T-helper 1 cell treated with Interleukin-12 subunit alpha and Interleukin-12 subunit beta and Interleukin-4 antibody, amounts not matched to agents 30 μg/mL and 1 μg/mL, for 36 hours (primary cell): ENCODE results near the gene IQGAP1.

Experiments
- H3K27ac Mint-ChIP-seq: one replicate; pipeline ENCODE4 v1.8.0; 2021; ENCODE audit warnings: mild to moderate bottlenecking, mixed read lengths
- H3K27me3 Mint-ChIP-seq: one replicate; pipeline ENCODE4 v1.8.0; 2021; ENCODE audit warnings: low read depth, mixed read lengths
- H3K36me3 Mint-ChIP-seq: one replicate; pipeline ENCODE4 v1.8.0; 2021; ENCODE audit warnings: low read depth, mixed read lengths
- H3K4me1 Mint-ChIP-seq: one replicate; pipeline ENCODE4 v1.8.0; 2021; ENCODE audit warnings: low read depth, mixed read lengths
- H3K4me3 Mint-ChIP-seq: one replicate; pipeline ENCODE4 v1.8.0; 2021; ENCODE audit warnings: mild to moderate bottlenecking, moderate library complexity, mixed read lengths
- H3K9me3 Mint-ChIP-seq: one replicate; pipeline ENCODE4 v1.8.0; 2021; ENCODE audit warnings: mixed read lengths

IQGAP1 gene

DNA sequence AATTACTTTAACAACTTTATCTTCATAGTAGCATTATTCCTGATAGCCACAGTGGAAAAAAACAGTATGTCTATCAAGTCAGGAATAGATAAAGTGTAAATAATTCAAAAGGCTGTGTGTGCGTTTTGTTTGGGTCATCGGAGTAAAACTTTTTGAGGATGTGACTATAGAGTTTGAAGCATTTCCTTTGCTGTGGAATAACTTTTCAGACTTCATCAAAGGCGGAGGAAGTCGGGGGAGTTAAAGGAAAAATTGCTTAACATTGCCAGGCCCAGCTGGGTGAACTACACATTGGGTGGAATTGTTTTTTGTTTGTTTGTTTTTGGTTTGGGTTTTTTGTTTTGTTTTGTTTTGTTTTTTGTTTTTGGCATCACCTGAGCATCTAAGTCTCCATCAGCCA lies 71.3 kb downstream of the IQGAP1 start:
- H3K9me3 Mint-ChIP-seq = no peaks in the 10 kb centered on the region

GRCh38 chr15:90460142-90460824 lies 72.2 kb downstream of the IQGAP1 start:
- H3K36me3 Mint-ChIP-seq = peaks cover 63% of the 10 kb centered on the region
- H3K9me3 Mint-ChIP-seq = no peaks in the 10 kb centered on the region
- H3K4me1 Mint-ChIP-seq = peaks cover 18% of the 10 kb centered on the region
- H3K27me3 Mint-ChIP-seq = no peaks in the 10 kb centered on the region
- H3K4me3 Mint-ChIP-seq = no peak overlapping the region
- no peak overlapping the region for H3K27ac Mint-ChIP-seq

More for the DNA sequence above, 71.3 kb downstream of the IQGAP1 start:
- H3K27me3 Mint-ChIP-seq = no peaks in the 10 kb centered on the region
- peaks cover 18% of the 10 kb centered on the region for H3K4me1 Mint-ChIP-seq
- H3K36me3 Mint-ChIP-seq = peaks cover 62% of the 10 kb centered on the region
- no peak overlapping the region for H3K27ac Mint-ChIP-seq
- H3K4me3 Mint-ChIP-seq = no peak overlapping the region

DNA sequence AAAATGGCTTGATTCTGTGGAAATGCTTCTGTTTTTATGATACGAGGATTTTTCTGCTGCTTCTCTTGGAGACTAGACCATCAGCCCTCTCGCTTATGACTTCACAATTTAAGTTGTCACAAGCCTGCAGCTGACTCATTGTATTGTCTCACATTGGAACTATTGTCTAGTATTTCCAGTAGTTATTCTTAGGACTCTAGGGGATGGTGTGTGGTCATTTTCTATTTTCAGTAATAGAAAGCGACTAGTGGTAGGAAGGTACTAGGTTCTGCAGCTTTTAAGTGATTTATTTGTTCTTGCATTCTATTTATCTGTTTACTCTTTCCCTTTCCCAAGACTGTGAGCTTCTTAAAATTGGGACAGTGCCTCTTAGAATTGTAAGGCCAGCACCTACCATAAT lies 75.3 kb downstream of the IQGAP1 start:
- H3K9me3 Mint-ChIP-seq = no peaks in the 10 kb centered on the region
- H3K27ac Mint-ChIP-seq = no peak overlapping the region
- no peaks in the 10 kb centered on the region for H3K27me3 Mint-ChIP-seq
- H3K36me3 Mint-ChIP-seq = peaks cover 56% of the 10 kb centered on the region
- no peak overlapping the region for H3K4me3 Mint-ChIP-seq
- H3K4me1 Mint-ChIP-seq = peaks cover 15% of the 10 kb centered on the region

DNA sequence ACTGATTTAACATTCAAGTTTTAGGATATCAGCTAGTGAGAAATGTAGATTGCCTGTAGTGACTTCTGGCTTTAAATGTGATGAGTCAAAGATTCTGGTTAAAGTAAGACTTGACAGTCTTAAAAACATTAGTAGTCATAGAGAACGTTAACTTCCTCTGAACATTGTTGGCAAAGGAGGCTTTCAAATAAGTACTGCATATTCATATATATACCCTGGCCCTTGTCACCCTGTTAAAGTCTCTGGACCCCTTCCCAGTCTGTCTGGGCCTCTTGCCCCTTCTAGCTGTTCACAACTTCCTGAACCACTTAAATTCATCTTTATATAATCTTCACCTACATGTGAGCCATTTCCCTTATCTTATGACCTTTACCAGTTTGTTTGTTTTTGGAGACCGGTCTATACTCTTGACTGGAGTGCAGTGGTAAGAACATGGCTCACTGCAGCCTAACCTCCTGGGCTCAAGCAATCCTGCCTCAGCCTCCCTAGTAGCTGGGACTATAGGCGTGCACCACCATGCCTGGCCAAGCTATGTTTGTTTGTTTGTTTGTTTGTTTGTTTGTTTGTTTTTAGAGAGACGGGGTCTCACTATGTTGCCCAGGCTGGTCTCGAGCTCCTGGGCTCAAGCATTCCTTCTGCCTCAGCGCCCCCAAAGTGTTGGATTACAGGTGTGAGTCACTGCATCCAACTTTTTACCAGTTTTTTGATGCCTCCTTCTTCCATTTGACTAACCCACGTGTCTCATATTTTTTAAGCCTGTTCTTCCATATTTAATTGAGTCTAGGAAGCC lies 77.3 kb downstream of the IQGAP1 start:
- Mint-ChIP-seq H3K9me3 (no peaks in the 10 kb centered on the region), H3K27me3 (no peaks in the 10 kb centered on the region), H3K4me3 (no peak overlapping the region), H3K4me1 (peaks cover 15% of the 10 kb centered on the region), H3K36me3 (peaks cover 44% of the 10 kb centered on the region), H3K27ac (no peak overlapping the region)

DNA sequence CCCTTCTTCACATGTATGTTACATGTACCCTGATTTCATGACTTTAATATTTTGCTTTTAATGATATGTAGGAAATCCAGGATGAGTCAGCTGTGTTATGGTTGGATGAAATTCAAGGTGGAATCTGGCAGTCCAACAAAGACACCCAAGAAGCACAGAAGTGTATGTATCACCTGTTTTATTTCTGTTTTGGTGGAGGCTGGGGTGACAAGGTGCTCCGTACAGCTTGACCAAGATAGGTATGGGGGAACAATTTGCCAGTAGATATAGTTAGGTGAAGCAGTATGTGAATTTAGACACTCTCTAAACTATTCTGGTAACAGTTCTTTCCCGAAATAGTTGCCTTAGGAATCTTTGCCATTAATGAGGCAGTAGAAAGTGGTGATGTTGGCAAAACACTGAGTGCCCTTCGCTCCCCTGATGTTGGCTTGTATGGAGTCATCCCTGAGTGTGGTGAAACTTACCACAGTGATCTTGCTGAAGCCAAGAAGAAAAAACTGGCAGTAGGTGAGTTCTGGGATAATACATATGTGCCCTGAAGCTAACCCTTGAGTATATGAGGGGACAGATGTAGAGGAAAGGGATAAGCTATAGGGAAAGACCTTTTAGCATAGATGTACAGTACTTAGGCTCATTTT lies 78.0 kb downstream of the IQGAP1 start:
- no peaks in the 10 kb centered on the region for H3K27me3 Mint-ChIP-seq
- no peak overlapping the region for H3K4me3 Mint-ChIP-seq
- peaks cover 19% of the 10 kb centered on the region for H3K4me1 Mint-ChIP-seq
- no peaks in the 10 kb centered on the region for H3K9me3 Mint-ChIP-seq
- no peak overlapping the region for H3K27ac Mint-ChIP-seq
- peaks cover 45% of the 10 kb centered on the region for H3K36me3 Mint-ChIP-seq

- H3K4me3 Mint-ChIP-seq = no peak overlapping the region
- no peaks in the 10 kb centered on the region for H3K9me3 Mint-ChIP-seq
- peaks cover 49% of the 10 kb centered on the region for H3K36me3 Mint-ChIP-seq
- no peaks in the 10 kb centered on the region for H3K27me3 Mint-ChIP-seq
- no peak overlapping the region for H3K27ac Mint-ChIP-seq
- peaks cover 17% of the 10 kb centered on the region for H3K4me1 Mint-ChIP-seq
Observed at GRCh38 chr15:90469723-90470122, 81.7 kb downstream of the IQGAP1 start.

- H3K4me1 Mint-ChIP-seq = peaks cover 17% of the 10 kb centered on the region
- no peaks in the 10 kb centered on the region for H3K9me3 Mint-ChIP-seq
- no peaks in the 10 kb centered on the region for H3K27me3 Mint-ChIP-seq
- peak overlapping the region; percentile 35 for H3K27ac Mint-ChIP-seq
- H3K4me3 Mint-ChIP-seq = no peak overlapping the region
- peaks cover 43% of the 10 kb centered on the region for H3K36me3 Mint-ChIP-seq
Observed at GRCh38 chr15:90470453-90470852, 82.4 kb downstream of the IQGAP1 start.

- peak overlapping the region; percentile 35 for H3K27ac Mint-ChIP-seq
- H3K4me1 Mint-ChIP-seq = peaks cover 17% of the 10 kb centered on the region
- H3K27me3 Mint-ChIP-seq = no peaks in the 10 kb centered on the region
- no peaks in the 10 kb centered on the region for H3K9me3 Mint-ChIP-seq
- H3K4me3 Mint-ChIP-seq = no peak overlapping the region
- peaks cover 40% of the 10 kb centered on the region for H3K36me3 Mint-ChIP-seq
Observed at GRCh38 chr15:90471126-90471525, 83.1 kb downstream of the IQGAP1 start.

GRCh38 chr15:90471769-90472168 lies 83.7 kb downstream of the IQGAP1 start:
- Mint-ChIP-seq H3K9me3 (no peaks in the 10 kb centered on the region), H3K27me3 (no peaks in the 10 kb centered on the region), H3K36me3 (peaks cover 41% of the 10 kb centered on the region), H3K4me1 (peaks cover 21% of the 10 kb centered on the region), H3K4me3 (no peak overlapping the region), H3K27ac (no peak overlapping the region)

DNA sequence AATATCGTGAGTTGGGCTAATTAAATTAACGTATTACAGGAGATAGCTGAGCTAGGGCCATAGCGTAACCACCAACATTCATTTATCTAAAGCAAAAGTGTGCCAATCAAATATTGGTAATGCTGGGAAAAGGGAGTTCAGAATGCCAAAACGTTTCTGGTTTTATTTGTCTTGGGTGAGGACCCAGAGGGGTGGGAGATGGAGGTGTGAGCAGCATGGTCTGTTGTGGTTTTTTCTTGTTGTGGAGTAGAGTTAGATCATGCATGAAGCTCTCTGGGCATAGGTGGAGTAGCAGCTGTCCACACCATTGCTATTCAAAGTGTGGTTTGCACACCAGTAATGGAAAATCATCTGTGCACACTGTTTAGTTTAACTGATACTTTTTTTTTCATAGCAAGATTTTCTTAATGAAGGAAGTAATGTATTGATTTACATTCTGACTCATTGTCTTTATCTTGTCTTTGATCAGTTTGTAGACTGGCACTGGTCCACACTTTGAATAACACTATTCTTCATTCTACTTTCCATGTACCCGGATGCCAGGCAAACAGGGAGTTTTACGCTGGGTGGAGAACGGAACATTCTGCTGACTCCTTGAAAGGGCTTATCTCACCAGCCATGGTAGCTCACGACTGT lies 90.9 kb downstream of the IQGAP1 start:
- Mint-ChIP-seq H3K27ac (no peak overlapping the region), H3K36me3 (peaks cover 60% of the 10 kb centered on the region), H3K4me3 (no peak overlapping the region), H3K27me3 (no peaks in the 10 kb centered on the region), H3K9me3 (no peaks in the 10 kb centered on the region), H3K4me1 (peaks cover 38% of the 10 kb centered on the region)

DNA sequence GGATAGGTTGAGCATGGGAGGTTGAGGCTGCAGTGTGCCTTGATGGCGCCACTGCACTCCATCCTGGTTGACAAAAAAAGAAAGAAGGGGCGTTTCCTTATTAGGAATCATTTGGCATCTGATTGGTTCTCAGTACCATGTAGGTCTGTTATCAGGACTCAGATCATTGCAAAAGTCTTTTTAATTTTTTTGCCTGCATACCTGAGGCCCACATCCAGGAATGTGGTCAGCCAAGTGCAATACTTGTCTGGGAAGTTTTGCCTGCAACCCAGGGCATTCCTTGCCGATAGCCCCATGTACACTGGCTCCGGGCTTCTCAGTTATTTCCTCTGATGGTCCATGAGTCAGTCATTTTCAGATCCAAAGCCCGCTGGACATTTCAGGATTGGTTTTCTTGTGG lies 91.6 kb downstream of the IQGAP1 start:
- H3K36me3 Mint-ChIP-seq = peaks cover 59% of the 10 kb centered on the region
- H3K4me1 Mint-ChIP-seq = peaks cover 38% of the 10 kb centered on the region
- H3K27me3 Mint-ChIP-seq = no peaks in the 10 kb centered on the region
- no peak overlapping the region for H3K4me3 Mint-ChIP-seq
- H3K9me3 Mint-ChIP-seq = no peaks in the 10 kb centered on the region
- no peak overlapping the region for H3K27ac Mint-ChIP-seq

DNA sequence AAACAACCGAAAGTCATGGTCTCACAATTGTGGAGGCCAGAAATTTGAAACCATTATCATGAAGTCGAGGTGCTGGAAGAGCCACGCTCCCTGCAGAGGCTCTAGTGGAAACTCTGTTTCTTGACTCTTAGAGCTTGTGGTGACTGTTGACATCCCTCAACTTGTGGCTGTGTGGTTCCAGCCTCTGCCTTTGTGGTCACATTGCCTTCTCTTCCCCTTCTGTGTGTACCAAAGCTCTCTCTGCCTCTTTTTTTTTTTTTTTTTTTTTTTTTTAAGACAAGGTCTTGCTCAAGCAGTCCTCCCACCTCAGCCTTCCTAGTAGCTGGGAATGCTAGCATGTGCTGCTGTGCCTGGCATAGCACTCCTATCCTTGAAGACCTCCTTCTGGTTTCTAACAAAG lies 93.0 kb downstream of the IQGAP1 start:
- H3K36me3 Mint-ChIP-seq = peaks cover 67% of the 10 kb centered on the region
- peak overlapping the region; percentile 52 for H3K4me3 Mint-ChIP-seq

GRCh38 chr15:90482124-90483011 lies 94.3 kb downstream of the IQGAP1 start:
- Mint-ChIP-seq H3K36me3 (peaks cover 68% of the 10 kb centered on the region), H3K9me3 (no peaks in the 10 kb centered on the region), H3K4me3 (no peak overlapping the region), H3K27ac (peak overlapping the region; percentile 14), H3K4me1 (peaks cover 34% of the 10 kb centered on the region), H3K27me3 (no peaks in the 10 kb centered on the region)

More for the DNA sequence above, 93.0 kb downstream of the IQGAP1 start:
- no peaks in the 10 kb centered on the region for H3K9me3 Mint-ChIP-seq
- H3K4me1 Mint-ChIP-seq = peaks cover 38% of the 10 kb centered on the region
- H3K27ac Mint-ChIP-seq = peak overlapping the region; percentile 68
- no peaks in the 10 kb centered on the region for H3K27me3 Mint-ChIP-seq

DNA sequence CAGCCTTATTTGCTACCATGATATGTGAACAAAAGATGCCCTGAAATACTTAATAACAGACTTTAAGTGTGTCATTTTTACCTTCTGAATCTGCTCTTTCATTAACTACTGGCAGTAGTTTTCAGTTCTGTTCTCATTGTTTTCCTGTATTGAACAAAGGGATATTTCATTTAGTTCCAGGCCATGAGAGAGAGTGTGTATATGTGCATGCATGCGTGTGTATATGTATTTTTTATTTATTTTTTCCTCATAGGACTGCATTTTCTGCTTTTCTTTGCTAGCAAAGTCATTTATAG lies 94.9 kb downstream of the IQGAP1 start:
- Mint-ChIP-seq H3K27ac (no peak overlapping the region), H3K36me3 (peaks cover 64% of the 10 kb centered on the region), H3K27me3 (no peaks in the 10 kb centered on the region), H3K9me3 (no peaks in the 10 kb centered on the region), H3K4me1 (peaks cover 31% of the 10 kb centered on the region), H3K4me3 (no peak overlapping the region)
